ENCODE results near the gene SORT1. TPM values are rescaled to one million over a fixed set of nuclear protein-coding genes. Genes with fewer than 3 reads are reported as not detected.

Gene SORT1
- total RNA-seq, 2 donors from 2014 or later = 44.9 to 46.2 TPM

DNA sequence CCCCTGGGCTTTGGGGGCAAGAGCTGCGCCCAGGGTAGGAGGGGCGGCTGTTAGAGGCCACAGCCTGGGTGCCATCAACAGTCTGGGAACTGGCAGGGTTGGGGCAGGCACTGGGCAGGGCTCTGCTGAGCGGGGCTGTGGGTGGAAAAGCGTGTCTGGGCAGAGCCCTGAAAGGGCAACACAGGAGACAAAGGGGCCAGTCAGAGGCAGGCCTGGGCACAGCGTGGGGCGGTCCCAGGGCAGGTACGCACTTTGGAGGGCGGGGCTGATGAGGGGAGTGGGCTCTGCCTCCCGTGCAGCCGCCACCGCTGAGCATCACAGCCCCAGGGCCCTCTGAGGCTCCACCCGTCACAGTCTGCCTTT is 134.5 kb downstream of the SORT1 start:
- DNase-seq = no peak
- Histone ChIP-seq H3K27me3 (ENCODE audit: control insufficient read depth, insufficient read depth, low read length, poor library complexity, severe bottlenecking) (no peaks in the 10 kb centered on the region), H3K36me3 (ENCODE audit: control insufficient read depth, insufficient read depth, low read length) (peaks cover 4% of the 10 kb centered on the region), H3K9me3 (ENCODE audit: control insufficient read depth, low read length) (no peaks in the 10 kb centered on the region), H3K27ac (ENCODE audit: low read depth, low read length) (peak overlapping the region; percentile 32), H3K4me1 (ENCODE audit: control insufficient read depth, insufficient read depth, low read length) (peaks cover 2% of the 10 kb centered on the region), H3K4me3 (ENCODE audit: low read length) (no peak overlapping the region), H3K9ac (ENCODE audit: extremely low read depth, low read length, poor library complexity, severe bottlenecking) (no peak overlapping the region)
- Mint-ChIP-seq H3K9me3 (peaks cover 1% of the 10 kb centered on the region), H3K27ac (no peak overlapping the region), H3K4me3 (no peak overlapping the region), H3K4me1 (peaks cover 5% of the 10 kb centered on the region), H3K36me3 (ENCODE audit: low read depth) (peaks cover 9% of the 10 kb centered on the region), H3K27me3 (ENCODE audit: insufficient read depth) (no peaks in the 10 kb centered on the region)
- WGBS, 2 experiments (ENCODE audit: insufficient coverage in 1 of 2, insufficient read length in 1 of 2) = 82 to 90% methylated on average over 9 to 12 of the region's 12 CpGs
- TF ChIP-seq, protein P1, sequence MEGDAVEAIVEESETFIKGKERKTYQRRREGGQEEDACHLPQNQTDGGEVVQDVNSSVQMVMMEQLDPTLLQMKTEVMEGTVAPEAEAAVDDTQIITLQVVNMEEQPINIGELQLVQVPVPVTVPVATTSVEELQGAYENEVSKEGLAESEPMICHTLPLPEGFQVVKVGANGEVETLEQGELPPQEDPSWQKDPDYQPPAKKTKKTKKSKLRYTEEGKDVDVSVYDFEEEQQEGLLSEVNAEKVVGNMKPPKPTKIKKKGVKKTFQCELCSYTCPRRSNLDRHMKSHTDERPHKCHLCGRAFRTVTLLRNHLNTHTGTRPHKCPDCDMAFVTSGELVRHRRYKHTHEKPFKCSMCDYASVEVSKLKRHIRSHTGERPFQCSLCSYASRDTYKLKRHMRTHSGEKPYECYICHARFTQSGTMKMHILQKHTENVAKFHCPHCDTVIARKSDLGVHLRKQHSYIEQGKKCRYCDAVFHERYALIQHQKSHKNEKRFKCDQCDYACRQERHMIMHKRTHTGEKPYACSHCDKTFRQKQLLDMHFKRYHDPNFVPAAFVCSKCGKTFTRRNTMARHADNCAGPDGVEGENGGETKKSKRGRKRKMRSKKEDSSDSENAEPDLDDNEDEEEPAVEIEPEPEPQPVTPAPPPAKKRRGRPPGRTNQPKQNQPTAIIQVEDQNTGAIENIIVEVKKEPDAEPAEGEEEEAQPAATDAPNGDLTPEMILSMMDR (conservative IDR thresholded peaks at IDR 0.05) = no peak

DNA sequence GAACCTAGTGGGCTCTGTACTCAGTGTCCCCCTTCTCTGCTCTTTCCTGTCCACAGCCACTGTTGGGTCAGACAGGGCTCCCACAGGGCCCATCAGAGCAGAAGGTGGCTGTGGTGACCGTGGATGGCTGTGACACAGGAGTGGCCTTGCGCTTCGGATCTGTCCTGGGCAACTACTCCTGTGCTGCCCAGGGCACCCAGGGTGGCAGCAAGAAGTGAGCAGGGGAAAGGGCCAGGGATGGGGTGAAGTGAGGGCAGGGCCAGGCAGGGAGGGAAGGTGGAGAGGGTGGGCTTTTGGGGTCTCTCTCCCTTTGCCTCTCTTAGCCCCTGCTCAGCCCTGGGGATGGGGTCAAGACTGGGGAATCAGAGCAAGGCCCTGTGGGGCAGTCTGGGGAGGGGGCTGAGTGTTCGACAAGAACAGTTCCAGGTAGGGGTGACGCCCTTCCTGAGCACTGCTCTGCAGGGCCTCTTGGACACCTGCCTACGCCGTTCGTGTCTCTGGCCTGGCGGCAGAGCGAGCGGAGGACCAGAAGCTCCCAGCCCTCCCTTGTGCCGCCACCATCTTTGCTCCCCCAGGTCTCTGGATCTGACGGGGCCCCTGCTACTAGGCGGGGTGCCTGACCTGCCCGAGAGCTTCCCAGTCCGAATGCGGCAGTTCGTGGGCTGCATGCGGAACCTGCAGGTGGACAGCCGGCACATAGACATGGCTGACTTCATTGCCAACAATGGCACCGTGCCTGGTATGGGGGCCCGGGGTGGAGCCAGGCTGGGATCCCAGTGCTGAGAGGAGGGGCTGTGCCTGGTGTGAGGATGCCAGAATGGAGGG is 135.3 kb downstream of the SORT1 start:
- H3K9me3 Mint-ChIP-seq = no peaks in the 10 kb centered on the region
- Histone ChIP-seq H3K9me3 (ENCODE audit: control insufficient read depth, low read length) (no peaks in the 10 kb centered on the region), H3K4me3 (ENCODE audit: low read length) (no peak overlapping the region), H3K9ac (ENCODE audit: extremely low read depth, low read length, poor library complexity, severe bottlenecking) (no peak overlapping the region), H3K36me3 (ENCODE audit: control insufficient read depth, insufficient read depth, low read length) (peaks cover 4% of the 10 kb centered on the region), H3K27me3 (ENCODE audit: control insufficient read depth, insufficient read depth, low read length, poor library complexity, severe bottlenecking) (no peaks in the 10 kb centered on the region), H3K4me1 (ENCODE audit: control insufficient read depth, insufficient read depth, low read length) (peaks cover 2% of the 10 kb centered on the region), H3K27ac (ENCODE audit: low read depth, low read length) (peak overlapping the region; percentile 32)
- no peaks in the 10 kb centered on the region for H3K27me3 Mint-ChIP-seq (ENCODE audit: insufficient read depth)
- 93 to 94% methylated on average over 19 to 22 of the region's 22 CpGs for WGBS, 2 experiments (ENCODE audit: insufficient coverage in 1 of 2, insufficient read length in 1 of 2)
- no peak overlapping the region for H3K4me3 Mint-ChIP-seq
- no peak for DNase-seq
- TF ChIP-seq, protein P1 (conservative IDR thresholded peaks at IDR 0.05) = no peak
- H3K4me1 Mint-ChIP-seq = peaks cover 5% of the 10 kb centered on the region
- no peak overlapping the region for H3K27ac Mint-ChIP-seq
- peaks cover 5% of the 10 kb centered on the region for H3K36me3 Mint-ChIP-seq (ENCODE audit: low read depth)

DNA sequence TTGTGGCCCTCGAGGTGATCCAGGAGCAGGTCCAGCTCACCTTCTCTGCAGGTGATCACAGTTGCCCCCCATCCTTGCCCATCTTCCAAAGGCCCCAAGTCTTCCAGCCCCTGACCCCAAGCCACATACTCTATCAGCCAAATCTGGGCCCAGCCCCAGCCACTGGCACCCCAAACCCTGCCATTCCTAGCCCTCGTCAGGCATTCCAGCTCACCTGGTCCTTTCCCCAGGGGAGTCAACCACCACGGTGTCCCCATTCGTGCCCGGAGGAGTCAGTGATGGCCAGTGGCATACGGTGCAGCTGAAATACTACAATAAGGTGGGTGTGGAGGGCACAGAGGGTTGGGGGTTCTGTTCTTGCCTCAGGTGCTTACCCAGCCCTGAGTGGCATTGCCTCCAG is 136.1 kb downstream of the SORT1 start:
- Mint-ChIP-seq H3K36me3 (ENCODE audit: low read depth) (peaks cover 3% of the 10 kb centered on the region), H3K27ac (no peak overlapping the region), H3K4me1 (peaks cover 5% of the 10 kb centered on the region), H3K27me3 (ENCODE audit: insufficient read depth) (no peaks in the 10 kb centered on the region), H3K4me3 (no peak overlapping the region), H3K9me3 (no peaks in the 10 kb centered on the region)
- Histone ChIP-seq H3K27me3 (ENCODE audit: control insufficient read depth, insufficient read depth, low read length, poor library complexity, severe bottlenecking) (no peaks in the 10 kb centered on the region), H3K9ac (ENCODE audit: extremely low read depth, low read length, poor library complexity, severe bottlenecking) (no peak overlapping the region), H3K9me3 (ENCODE audit: control insufficient read depth, low read length) (no peaks in the 10 kb centered on the region), H3K27ac (ENCODE audit: low read depth, low read length) (no peak overlapping the region), H3K4me1 (ENCODE audit: control insufficient read depth, insufficient read depth, low read length) (peaks cover 2% of the 10 kb centered on the region), H3K4me3 (ENCODE audit: low read length) (no peak overlapping the region), H3K36me3 (ENCODE audit: control insufficient read depth, insufficient read depth, low read length) (peaks cover 4% of the 10 kb centered on the region)
- 94 to 100% methylated on average over 2 to 6 of the region's 6 CpGs for WGBS, 2 experiments (ENCODE audit: insufficient coverage in 1 of 2, insufficient read length in 1 of 2)
- TF ChIP-seq, protein P1 (conservative IDR thresholded peaks at IDR 0.05) = no peak
- no peak for DNase-seq

All from endodermal cell (in vitro differentiated cells).